ENCODE measurements around the gene AMIGO2.

- no peak for TF ChIP-seq CTCF (conservative IDR thresholded peaks at IDR 0.05 in 1 of 2, IDR thresholded peaks at IDR 0.05 in 1 of 2; ENCODE audit: low read depth in 1 of 2, low read length in 2 of 2)
- TF ChIP-seq EZH2 (IDR thresholded peaks at IDR 0.05; ENCODE audit: low read length, missing control alignments), result no peak
Observed at GRCh38 chr12:47065546-47065945, 14.2 kb downstream of the AMIGO2 start.

Data from fibroblast of lung (primary cell).